DOHH2 (cell line): Measurements from ENCODE around the gene CCDC134.

Experiments
- CTCF ChIP-seq: fragments of 200-600 bp; sonication (generic); IDR thresholded peaks from one replicate; pipeline ENCODE4 v1.5.1; 2014; ENCODE audit warnings: antibody characterized with exemption, mild to moderate bottlenecking, low read depth, low read length; ENCODE audit not compliant: poor library complexity, severe bottlenecking
- EZH2phosphoT487 ChIP-seq: fragments of 200-600 bp; sonication (generic); IDR thresholded peaks from 2 replicates; pipeline ENCODE4 v1.6.1; 2017; ENCODE audit warnings: borderline replicate concordance, mild to moderate bottlenecking, antibody characterized with exemption, low read length, moderate library complexity, mixed read lengths

GRCh38 chr22:41836551-41836950 is 36.1 kb downstream of the CCDC134 start:
- TF ChIP-seq CTCF (no peak), EZH2phosphoT487 (no peak)
